Calu3 (cell line): ENCODE results near the gene RRM2. TPM values are rescaled to one million over a fixed set of nuclear protein-coding genes. Genes with fewer than 3 reads are reported as not detected.

ENCODE experiments used
- Bru-seq: library from RNA; stranded (reverse); fragments of 400-500 nt; gene quantifications from one replicate; lab custom pipeline; 2021; lab: Mats Ljungman, UMichigan
- BruChase-seq, 2 experiments: library from RNA; stranded (reverse); fragments of 400-500 nt; gene quantifications; one replicate each; lab custom pipeline; 2021; lab: Mats Ljungman, UMichigan
- BruUV-seq: library from RNA; stranded (reverse); fragments of 400-500 nt; replicated peaks from 2 replicates; lab custom pipeline; 2021; lab: Mats Ljungman, UMichigan
- CTCF ChIA-PET: fragments of 300-600 bp; sonication (Branson Sonifier 250); formaldehyde crosslinking; loops from one replicate; lab custom pipeline; 2022; ENCODE audit warnings: antibody characterized with exemption; lab: Charles Lee
- DNase-seq: peaks from one replicate; pipeline ENCODE4 v3.0.0; 2022
- H3K27ac Mint-ChIP-seq: one replicate; pipeline ENCODE4 v1.8.0; 2022; ENCODE audit warnings: mixed read lengths; ENCODE audit not compliant: unreplicated experiment
- H3K27me3 Mint-ChIP-seq: one replicate; pipeline ENCODE4 v1.8.0; 2022; ENCODE audit warnings: mixed read lengths; ENCODE audit not compliant: unreplicated experiment
- H3K36me3 Mint-ChIP-seq: one replicate; pipeline ENCODE4 v1.8.0; 2022; ENCODE audit warnings: mild to moderate bottlenecking, moderate library complexity, mixed read lengths; ENCODE audit not compliant: insufficient read depth, unreplicated experiment
- H3K4me1 Mint-ChIP-seq: one replicate; pipeline ENCODE4 v1.8.0; 2022; ENCODE audit warnings: mild to moderate bottlenecking, low read depth, mixed read lengths; ENCODE audit not compliant: unreplicated experiment
- H3K4me3 Mint-ChIP-seq: one replicate; pipeline ENCODE4 v1.8.0; 2022; ENCODE audit warnings: mild to moderate bottlenecking, low read depth, moderate library complexity, mixed read lengths; ENCODE audit not compliant: unreplicated experiment
- H3K9me3 Mint-ChIP-seq: one replicate; pipeline ENCODE4 v1.8.0; 2022; ENCODE audit warnings: low read depth, mixed read lengths; ENCODE audit not compliant: unreplicated experiment
- CTCF ChIP-seq: fragments of 200-600 bp; IDR thresholded peaks from one replicate; pipeline ENCODE4 v1.8.0; 2022; ENCODE audit warnings: antibody characterized with exemption; ENCODE audit not compliant: unreplicated experiment
- intact Hi-C: fragments of 100-400 bp; cut with micrococcal nuclease; formaldehyde crosslinking; loops from one replicate; pipeline ENCODE4 v1.10.0; 2022; ENCODE audit not compliant: unreplicated experiment
- long read RNA-seq: library from polyadenylated mRNA; stranded (forward); transcript quantifications from one replicate; pipeline ENCODE4 v2.0.0, GENCODE V29; 2022
- total RNA-seq: library from RNA; stranded (reverse); gene quantifications from 2 replicates; pipeline ENCODE4 v1.2.3, GENCODE V29; 2022

RRM2 gene
- 154 and 168 TPM in 2 replicates for total RNA-seq
- Bru-seq, nascent RNA = percentile 98 among the genes with signal in this experiment
- BruChase-seq, experiment 1, labeled RNA remaining after a 6-hour chase = percentile 99 among the genes with signal in this experiment
- percentile 99 among the genes with signal in this experiment for BruChase-seq, experiment 2, labeled RNA remaining after a 2-hour chase
- long read RNA-seq, transcript RRM2-202 (10 exons, 3,673 nt) = major isoform, 179 of 399 reads
- long read RNA-seq, partial matches to known transcripts = 206 of 399 reads
- long read RNA-seq, other reads (novel, unspliced or antisense) = 10 of 399 reads

- peak; percentile 96 for DNase-seq
- H3K27me3 Mint-ChIP-seq = no peaks in the 10 kb centered on the region
- TSS peak; percentile 50 for BruUV-seq
- TF ChIP-seq CTCF = no peak
- H3K4me1 Mint-ChIP-seq = peaks cover 26% of the 10 kb centered on the region
- CTCF ChIA-PET = interaction anchor here (0.6 to 3.9 kb wide), 2 partner anchors 90 to 313 kb away, joined by 3 to 35 read pairs; no protein-coding TSS in a partner anchor
- no peaks in the 10 kb centered on the region for H3K9me3 Mint-ChIP-seq
- H3K4me3 Mint-ChIP-seq = peak within 1 kb of the TSS; percentile 88
- H3K27ac Mint-ChIP-seq = peak within 1 kb of the TSS; percentile 92
- intact Hi-C loops = no loop called here
- peaks cover 72% of the 10 kb centered on the region for H3K36me3 Mint-ChIP-seq
Measured at GRCh38 chr2:10122500-10123280, at the start of gene RRM2. Gene RRM2, plus strand, starts transcription at chr2:10122739. Its CDS starts 60 bp downstream, at chr2:10122799.

- peaks cover 67% of the 10 kb centered on the region for H3K27me3 Mint-ChIP-seq
- intact Hi-C loops = loop anchor here (2.0 to 10.0 kb wide), 2 partner anchors 367 to 591 kb away; no protein-coding TSS in a partner anchor
- TF ChIP-seq CTCF = no peak
- H3K36me3 Mint-ChIP-seq = no peaks in the 10 kb centered on the region
- DNase-seq = no peak
- no peaks in the 10 kb centered on the region for H3K9me3 Mint-ChIP-seq
- no peak overlapping the region for H3K27ac Mint-ChIP-seq
- H3K4me3 Mint-ChIP-seq = no peak overlapping the region
- no TSS peak for BruUV-seq
- H3K4me1 Mint-ChIP-seq = peaks cover 18% of the 10 kb centered on the region
- CTCF ChIA-PET = interaction anchor here (3.0 to 3.8 kb wide), 2 partner anchors 23 to 51 kb away, joined by 21 to 124 read pairs; no protein-coding TSS in a partner anchor
Measured at GRCh38 chr2:10073706-10074105, 48.8 kb upstream of the RRM2 start.

- no TSS peak for BruUV-seq
- CTCF ChIA-PET = no interaction called here
- no peak for TF ChIP-seq CTCF
- H3K27ac Mint-ChIP-seq = no peak overlapping the region
- no peak for DNase-seq
- H3K4me3 Mint-ChIP-seq = no peak overlapping the region
- peaks cover 74% of the 10 kb centered on the region for H3K27me3 Mint-ChIP-seq
- peaks cover 4% of the 10 kb centered on the region for H3K36me3 Mint-ChIP-seq
- intact Hi-C loops = loop anchor here (10.0 kb wide), 1 partner anchor 590 kb away; no protein-coding TSS in a partner anchor
- peaks cover 23% of the 10 kb centered on the region for H3K4me1 Mint-ChIP-seq
- H3K9me3 Mint-ChIP-seq = no peaks in the 10 kb centered on the region
Measured at GRCh38 chr2:10075101-10075500, 47.4 kb upstream of the RRM2 start.

- CTCF ChIA-PET = no interaction called here
- Mint-ChIP-seq H3K4me3 (no peak overlapping the region), H3K9me3 (no peaks in the 10 kb centered on the region), H3K27me3 (peaks cover 75% of the 10 kb centered on the region), H3K36me3 (peaks cover 4% of the 10 kb centered on the region), H3K4me1 (peaks cover 23% of the 10 kb centered on the region), H3K27ac (no peak overlapping the region)
- intact Hi-C loops = loop anchor here (10.0 kb wide), 1 partner anchor 589 kb away; no protein-coding TSS in a partner anchor
- TF ChIP-seq CTCF = no peak
- no peak for DNase-seq
- no TSS peak for BruUV-seq
Measured at GRCh38 chr2:10075571-10076209, 46.8 kb upstream of the RRM2 start.
